H1 (cell line): Measurements from ENCODE around the gene NSD2. TPM values are rescaled to one million over a fixed set of nuclear protein-coding genes. Genes with fewer than 3 reads are reported as not detected.

Experiments used
- BRCA1 ChIP-seq: IDR thresholded peaks from 2 replicates; pipeline ENCODE4 v1.6.1; 2012; ENCODE audit warnings: low read depth, low read length, improper control_type of control experiment
- EP300 ChIP-seq, 2 experiments: IDR thresholded peaks; 1 replicate in 1 of 2; 2 replicates in 1 of 2; pipeline ENCODE4 v1.6.1; 2011 to 2012; ENCODE audit warnings: low read depth in 2 of 2, low read length in 2 of 2, mild to moderate bottlenecking in 2 of 2, borderline replicate concordance in 1 of 2, inconsistent platforms in 1 of 2, moderate library complexity in 1 of 2
- KDM4A ChIP-seq: IDR thresholded peaks from one replicate; pipeline ENCODE4 v1.7.1; 2012; ENCODE audit warnings: low read depth, mild to moderate bottlenecking, moderate library complexity, low read length, inconsistent platforms; ENCODE audit not compliant: severe bottlenecking
- RBBP5 ChIP-seq: IDR thresholded peaks from 2 replicates; pipeline ENCODE4 v1.7.1; 2012; ENCODE audit warnings: low read depth, mild to moderate bottlenecking, inconsistent platforms, low read length, moderate library complexity, borderline replicate concordance
- USF2 ChIP-seq: IDR thresholded peaks from 2 replicates; pipeline ENCODE4 v1.6.1; 2011; ENCODE audit warnings: low read length, improper control_type of control experiment
- polyA plus RNA-seq, 7 experiments: library from polyadenylated mRNA; depleted of rRNA in 3 of 7; stranded (reverse) in 5 of 7; unstranded in 2 of 7; fragments of >200 nt in 5 of 7; fragments of 200-250 nt in 2 of 7; gene quantifications; 1 replicate in 5 of 7; 2 replicates in 1 of 7; 4 replicates in 1 of 7; pipeline versions ENCODE4 v1.2.1 to v1.2.3, GENCODE V29; 2011 to 2013; ENCODE audit warnings: missing spikeins in 2 of 7, mixed read lengths in 2 of 7
- total RNA-seq: library from RNA; stranded (reverse); fragmentation: NEBNext Ultra II Directional; extraction: Animal tissue kit (Norgen Biotek cat#: 25700); gene quantifications from 2 replicates; pipeline ENCODE4 v1.2.1, GENCODE V29; 2021

Gene NSD2
- total and polyA plus RNA-seq, 2 of the 8 experiments (the other 6 are each of a cell fraction or from before 2014, with no cell fraction given), result 26.7 to 129 TPM

- TF ChIP-seq USF2 (no peak), KDM4A (no peak), EP300 (IDR thresholded peaks at IDR 0.05; ENCODE audit: borderline replicate concordance in 1 of 2, low read depth in 2 of 2, low read length in 2 of 2) (no peak), BRCA1 (no peak), RBBP5 (no peak)
These were observed 34.1 kb upstream of the NSD2 start (continued) for GRCh38 chr4:1837069-1837468.
